ENCODE results near the gene PPM1M. TPM values are rescaled to one million over a fixed set of nuclear protein-coding genes. Genes with fewer than 3 reads are reported as not detected.

PPM1M gene
- polyA plus RNA-seq, 1 donor from 2014 or later, result 1.1 TPM

- Histone ChIP-seq H3K9me2 (ENCODE audit: insufficient read depth, low read length) (no peaks in the 10 kb centered on the region), H3K4me2 (ENCODE audit: low read length) (peak overlapping the region; percentile 67), H3K79me2 (replicated peaks; ENCODE audit: insufficient read depth, low read length) (peaks cover 36% of the 10 kb centered on the region), H3K27me3 (ENCODE audit: insufficient read depth, low read depth, low read length) (no peaks in the 10 kb centered on the region), H3K36me3 (ENCODE audit: insufficient read depth, low read length) (no peaks in the 10 kb centered on the region), H3F3A (ENCODE audit: insufficient read depth, low read length, poor library complexity, severe bottlenecking) (no peaks in the 10 kb centered on the region), H3K9ac (ENCODE audit: low read length) (peak overlapping the region; percentile 98), H4K20me1 (ENCODE audit: insufficient read depth) (no peaks in the 10 kb centered on the region), H3K9me3 (ENCODE audit: low read length) (no peaks in the 10 kb centered on the region), H3K4me3 (ENCODE audit: low read length) (peak overlapping the region; percentile 93), H3K27ac (ENCODE audit: low read length) (peak overlapping the region; percentile 84), H2AFZ (ENCODE audit: low read depth, low read length) (peak overlapping the region; percentile 7)
- TF ChIP-seq MXI1 (conservative IDR thresholded peaks at IDR 0.05; ENCODE audit: poor library complexity, severe bottlenecking) (peak; percentile 24), TAF1 (IDR thresholded peaks at IDR 0.05; ENCODE audit: low read depth) (peak; percentile 78), RAD21 (conservative IDR thresholded peaks at IDR 0.05) (peak; percentile 37), EZH2 (IDR thresholded peaks at IDR 0.05; ENCODE audit: borderline replicate concordance, insufficient read depth, low read length, poor library complexity, severe bottlenecking) (no peak), POLR2AphosphoS5 (IDR thresholded peaks at IDR 0.05) (peak; percentile 94), REST (IDR thresholded peaks at IDR 0.05; ENCODE audit: borderline replicate concordance) (no peak), CTCF (IDR thresholded peaks at IDR 0.05; ENCODE audit: poor library complexity, severe bottlenecking) (peak; percentile 58), SMC3 (conservative IDR thresholded peaks at IDR 0.05; ENCODE audit: poor library complexity) (peak; percentile 41), EP300 (conservative IDR thresholded peaks at IDR 0.05; ENCODE audit: poor library complexity, severe bottlenecking) (peak; percentile 40)
Measured at GRCh38 chr3:52298149-52299098, 52.9 kb downstream of the PPM1M start.

- H3K4me2 ChIP-seq (ENCODE audit: low read length), result peak overlapping the region; percentile 67
- H2AFZ ChIP-seq (ENCODE audit: low read depth, low read length), result peak overlapping the region; percentile 7
- H3K36me3 ChIP-seq (ENCODE audit: insufficient read depth, low read length), result no peaks in the 10 kb centered on the region
- no peaks in the 10 kb centered on the region for H3K27me3 ChIP-seq (ENCODE audit: insufficient read depth, low read depth, low read length)
- TF ChIP-seq MXI1 (conservative IDR thresholded peaks at IDR 0.05; ENCODE audit: poor library complexity, severe bottlenecking) (no peak), EZH2 (IDR thresholded peaks at IDR 0.05; ENCODE audit: borderline replicate concordance, insufficient read depth, low read length, poor library complexity, severe bottlenecking) (no peak), EP300 (conservative IDR thresholded peaks at IDR 0.05; ENCODE audit: poor library complexity, severe bottlenecking) (no peak), CTCF (IDR thresholded peaks at IDR 0.05; ENCODE audit: poor library complexity, severe bottlenecking) (no peak), POLR2AphosphoS5 (IDR thresholded peaks at IDR 0.05) (no peak), TAF1 (IDR thresholded peaks at IDR 0.05; ENCODE audit: low read depth) (no peak), REST (IDR thresholded peaks at IDR 0.05; ENCODE audit: borderline replicate concordance) (no peak), RAD21 (conservative IDR thresholded peaks at IDR 0.05) (no peak)
- H3K79me2 ChIP-seq (replicated peaks; ENCODE audit: insufficient read depth, low read length), result peaks cover 36% of the 10 kb centered on the region
- H3K27ac ChIP-seq (ENCODE audit: low read length), result peak overlapping the region; percentile 84
- no peaks in the 10 kb centered on the region for H3F3A ChIP-seq (ENCODE audit: insufficient read depth, low read length, poor library complexity, severe bottlenecking)
- H3K9me3 ChIP-seq (ENCODE audit: low read length), result no peaks in the 10 kb centered on the region
- H4K20me1 ChIP-seq (ENCODE audit: insufficient read depth), result no peaks in the 10 kb centered on the region
- H3K9me2 ChIP-seq (ENCODE audit: insufficient read depth, low read length), result no peaks in the 10 kb centered on the region
- peak overlapping the region; percentile 98 for H3K9ac ChIP-seq (ENCODE audit: low read length)
- H3K4me3 ChIP-seq (ENCODE audit: low read length), result peak overlapping the region; percentile 93
Measured at GRCh38 chr3:52299247-52299878, 53.8 kb downstream of the PPM1M start.
